Mesothelial cell of epicardium (in vitro differentiated cells): ENCODE data around the gene PHF13. TPM values are rescaled to one million over a fixed set of nuclear protein-coding genes. Genes with fewer than 3 reads are reported as not detected.

Experiments
- DNase-seq, 2 experiments: peaks; one replicate each; pipeline ENCODE4 v3.0.0; 2021; ENCODE audit warnings: low spot score in 2 of 2; ENCODE audit not compliant: unreplicated experiment in 2 of 2
- H3K27ac Mint-ChIP-seq: 2 replicates; pipeline ENCODE4 v1.8.0; 2021; ENCODE audit warnings: mixed read lengths
- H3K27me3 Mint-ChIP-seq: 2 replicates; pipeline ENCODE4 v1.8.0; 2021; ENCODE audit warnings: low read depth, mixed read lengths
- H3K36me3 Mint-ChIP-seq: 2 replicates; pipeline ENCODE4 v1.8.0; 2021; ENCODE audit warnings: mixed read lengths
- H3K4me1 Mint-ChIP-seq: 2 replicates; pipeline ENCODE4 v1.8.0; 2021; ENCODE audit warnings: mixed read lengths
- H3K4me3 Mint-ChIP-seq: 2 replicates; pipeline ENCODE4 v1.8.0; 2021; ENCODE audit warnings: mild to moderate bottlenecking, moderate library complexity, mixed read lengths
- H3K9me3 Mint-ChIP-seq: 2 replicates; pipeline ENCODE4 v1.8.0; 2021; ENCODE audit warnings: mixed read lengths
- total RNA-seq: library from RNA; stranded (reverse); gene quantifications from 3 replicates; pipeline ENCODE4 v1.2.1, GENCODE V29; 2021
- TF ChIP-seq, protein P1 (sequence below): fragments of 200-600 bp; sonication (generic); IDR thresholded peaks from one replicate; pipeline ENCODE4 v1.5.0; 2021; ENCODE audit warnings: antibody characterized with exemption; ENCODE audit not compliant: unreplicated experiment

The PHF13 gene
- total RNA-seq, 1 donor from 2014 or later, result 34.0 TPM

- TF ChIP-seq, protein P1, sequence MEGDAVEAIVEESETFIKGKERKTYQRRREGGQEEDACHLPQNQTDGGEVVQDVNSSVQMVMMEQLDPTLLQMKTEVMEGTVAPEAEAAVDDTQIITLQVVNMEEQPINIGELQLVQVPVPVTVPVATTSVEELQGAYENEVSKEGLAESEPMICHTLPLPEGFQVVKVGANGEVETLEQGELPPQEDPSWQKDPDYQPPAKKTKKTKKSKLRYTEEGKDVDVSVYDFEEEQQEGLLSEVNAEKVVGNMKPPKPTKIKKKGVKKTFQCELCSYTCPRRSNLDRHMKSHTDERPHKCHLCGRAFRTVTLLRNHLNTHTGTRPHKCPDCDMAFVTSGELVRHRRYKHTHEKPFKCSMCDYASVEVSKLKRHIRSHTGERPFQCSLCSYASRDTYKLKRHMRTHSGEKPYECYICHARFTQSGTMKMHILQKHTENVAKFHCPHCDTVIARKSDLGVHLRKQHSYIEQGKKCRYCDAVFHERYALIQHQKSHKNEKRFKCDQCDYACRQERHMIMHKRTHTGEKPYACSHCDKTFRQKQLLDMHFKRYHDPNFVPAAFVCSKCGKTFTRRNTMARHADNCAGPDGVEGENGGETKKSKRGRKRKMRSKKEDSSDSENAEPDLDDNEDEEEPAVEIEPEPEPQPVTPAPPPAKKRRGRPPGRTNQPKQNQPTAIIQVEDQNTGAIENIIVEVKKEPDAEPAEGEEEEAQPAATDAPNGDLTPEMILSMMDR, result no peak
- H3K4me3 Mint-ChIP-seq, result peak overlapping the region; percentile 94
- H3K36me3 Mint-ChIP-seq, result no peaks in the 10 kb centered on the region
- DNase-seq, result no peak
- peak overlapping the region; percentile 97 for H3K27ac Mint-ChIP-seq
- no peaks in the 10 kb centered on the region for H3K27me3 Mint-ChIP-seq
- peaks cover 21% of the 10 kb centered on the region for H3K4me1 Mint-ChIP-seq
- H3K9me3 Mint-ChIP-seq, result no peaks in the 10 kb centered on the region
Measured at GRCh38 chr1:6580119-6580592, 33.4 kb upstream of the PHF13 start.

DNA sequence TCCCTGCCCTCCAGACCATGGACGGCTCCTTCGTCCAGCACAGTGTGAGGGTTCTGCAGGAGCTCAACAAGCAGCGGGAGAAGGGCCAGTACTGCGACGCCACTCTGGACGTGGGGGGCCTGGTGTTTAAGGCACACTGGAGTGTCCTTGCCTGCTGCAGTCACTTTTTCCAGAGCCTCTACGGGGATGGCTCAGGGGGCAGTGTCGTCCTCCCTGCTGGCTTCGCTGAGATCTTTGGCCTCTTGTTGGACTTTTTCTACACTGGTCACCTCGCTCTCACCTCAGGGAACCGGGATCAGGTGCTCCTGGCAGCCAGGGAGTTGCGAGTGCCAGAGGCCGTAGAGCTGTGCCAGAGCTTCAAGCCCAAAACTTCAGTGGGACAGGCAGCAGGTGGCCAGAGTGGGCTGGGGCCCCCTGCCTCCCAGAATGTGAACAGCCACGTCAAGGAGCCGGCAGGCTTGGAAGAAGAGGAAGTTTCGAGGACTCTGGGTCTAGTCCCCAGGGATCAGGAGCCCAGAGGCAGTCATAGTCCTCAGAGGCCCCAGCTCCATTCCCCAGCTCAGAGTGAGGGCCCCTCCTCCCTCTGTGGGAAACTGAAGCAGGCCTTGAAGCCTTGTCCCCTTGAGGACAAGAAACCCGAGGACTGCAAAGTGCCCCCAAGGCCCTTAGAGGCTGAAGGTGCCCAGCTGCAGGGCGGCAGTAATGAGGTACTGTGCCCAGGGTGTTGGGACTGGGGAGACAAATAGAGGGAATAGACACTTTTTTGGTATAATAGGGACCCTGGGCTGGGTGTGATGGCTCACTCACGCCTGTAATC lies 32.7 kb upstream of the PHF13 start:
- H3K36me3 Mint-ChIP-seq, result no peaks in the 10 kb centered on the region
- peak overlapping the region; percentile 94 for H3K4me3 Mint-ChIP-seq
- H3K9me3 Mint-ChIP-seq, result no peaks in the 10 kb centered on the region
- H3K27me3 Mint-ChIP-seq, result no peaks in the 10 kb centered on the region
- peaks cover 21% of the 10 kb centered on the region for H3K4me1 Mint-ChIP-seq
- TF ChIP-seq, protein P1, result no peak
- no peak for DNase-seq
- peak overlapping the region; percentile 88 for H3K27ac Mint-ChIP-seq

GRCh38 chr1:6581561-6582305 lies 31.8 kb upstream of the PHF13 start:
- Mint-ChIP-seq H3K4me3 (peak overlapping the region; percentile 94), H3K4me1 (peaks cover 21% of the 10 kb centered on the region), H3K9me3 (no peaks in the 10 kb centered on the region), H3K27ac (no peak overlapping the region), H3K36me3 (no peaks in the 10 kb centered on the region), H3K27me3 (no peaks in the 10 kb centered on the region)
- TF ChIP-seq, protein P1, result no peak
- DNase-seq, result no peak

- DNase-seq, result no peak
- Mint-ChIP-seq H3K36me3 (no peaks in the 10 kb centered on the region), H3K4me3 (peak overlapping the region; percentile 94), H3K4me1 (peaks cover 21% of the 10 kb centered on the region), H3K9me3 (no peaks in the 10 kb centered on the region), H3K27me3 (no peaks in the 10 kb centered on the region), H3K27ac (peak overlapping the region; percentile 34)
- TF ChIP-seq, protein P1, result no peak
Measured at GRCh38 chr1:6582370-6582769, 31.2 kb upstream of the PHF13 start.

DNA sequence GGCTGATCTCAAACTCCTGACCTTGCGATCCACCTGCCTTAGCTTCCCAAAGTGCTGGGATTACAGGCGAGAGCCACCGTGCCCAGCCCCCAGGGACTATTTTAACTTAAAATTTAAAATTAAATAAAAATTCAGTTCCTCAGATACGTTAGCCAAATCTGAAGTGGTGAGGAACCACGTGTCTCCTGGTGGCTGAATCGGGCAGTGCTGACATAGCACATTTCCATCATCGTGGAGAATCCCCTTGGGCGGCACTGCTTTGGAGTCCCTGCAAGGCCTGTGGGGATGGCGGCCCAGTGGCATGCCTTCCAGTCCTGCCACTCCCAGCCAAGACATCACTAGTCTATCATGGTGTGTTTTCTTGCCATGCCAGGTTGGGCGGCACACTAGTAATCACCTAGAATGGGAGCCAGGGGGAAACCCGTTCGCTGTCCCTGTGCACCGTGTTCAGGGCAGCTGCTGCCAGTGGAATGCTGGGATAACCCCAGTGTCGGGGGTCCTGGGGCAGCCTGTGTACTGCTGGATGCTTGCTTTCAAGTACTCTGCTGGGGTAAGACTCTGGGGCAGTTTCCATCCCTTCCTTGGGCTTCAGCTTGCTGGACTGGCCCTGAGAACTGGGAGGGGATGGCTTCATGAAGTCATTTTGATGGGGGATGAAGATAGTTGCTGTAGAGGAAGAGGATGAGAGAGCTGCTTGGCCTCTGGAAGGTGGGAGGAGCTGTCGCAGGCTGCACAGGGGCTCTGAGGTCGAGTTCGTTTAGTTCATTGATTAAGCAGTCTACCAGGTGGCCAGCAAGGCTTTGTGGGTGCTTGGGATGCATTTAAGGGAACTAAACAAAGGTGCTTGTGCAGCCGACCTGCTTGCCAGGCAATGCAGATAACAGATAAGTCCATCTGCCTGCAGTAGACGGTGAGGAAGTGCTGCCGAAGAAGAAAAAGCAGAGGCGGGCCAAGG lies 29.1 kb upstream of the PHF13 start:
- H3K4me3 Mint-ChIP-seq, result no peak overlapping the region
- H3K4me1 Mint-ChIP-seq, result peaks cover 20% of the 10 kb centered on the region
- no peaks in the 10 kb centered on the region for H3K36me3 Mint-ChIP-seq
- H3K27ac Mint-ChIP-seq, result no peak overlapping the region
- H3K9me3 Mint-ChIP-seq, result no peaks in the 10 kb centered on the region
- TF ChIP-seq, protein P1, result peak; percentile 67
- DNase-seq, result no peak
- H3K27me3 Mint-ChIP-seq, result no peaks in the 10 kb centered on the region
